HepG2 (cell line): ENCODE data around the gene TMEM182. TPM values are rescaled to one million over a fixed set of nuclear protein-coding genes. Genes with fewer than 3 reads are reported as not detected.
A peak's percentile ranks its signal among the peaks of the same experiment; 100 is the strongest.

ENCODE experiments used
- ATAC-seq: fragments of 200-7000 bp; cut with Tn5 transposase; 3 replicates; pipeline ENCODE4 v1.9.1; 2020; ENCODE audit warnings: mild to moderate bottlenecking, moderate library complexity
- BruUV-seq: library from RNA; stranded (reverse); fragments of 400-500 nt; replicated peaks from 2 replicates; lab custom pipeline; 2021; lab: Mats Ljungman, UMichigan
- CTCF ChIA-PET: fragments of 300-600 bp; formaldehyde crosslinking; extraction: SDS; loops from one replicate; lab custom pipeline; 2021; ENCODE audit warnings: low total read pairs, inconsistent platforms, low intra/inter-chr PET ratio; lab: Yijun Ruan, JAX
- POLR2A ChIA-PET: fragments of 350-600 bp; sonication (Branson Sonifier 250); formaldehyde crosslinking; loops from one replicate; lab custom pipeline; 2020; ENCODE audit warnings: antibody characterized with exemption, inconsistent platforms; lab: Yijun Ruan, JAX
- DNase-seq: peaks from one replicate; pipeline ENCODE4 v3.0.0-alpha.2; 2015; ENCODE audit warnings: low spot score
- FAIRE-seq: peaks from 3 replicates; lab custom pipeline; 2011; peaks lifted over from hg19 to GRCh38; lab: Jason Lieb, UNC
- H2AFZ ChIP-seq: one replicate; pipeline ENCODE4 v1.6.1; 2011; ENCODE audit warnings: low read length, inconsistent platforms
- H3K27ac ChIP-seq: fragments of 300-600 bp; 3 replicates; pipeline ENCODE4 v1.8.0; 2011; ENCODE audit warnings: mixed run types, mild to moderate bottlenecking, mixed read lengths, low read length, inconsistent platforms; ENCODE audit not compliant: insufficient read depth; ENCODE audit errors: extremely low read length
- H3K27me3 ChIP-seq, 2 experiments: fragments of 200-600 bp in 1 of 2; 2 replicates in 1 of 2; 3 replicates in 1 of 2; pipeline versions ENCODE4 v1.6.0 to v1.8.0; 2011; ENCODE audit warnings: low read length in 2 of 2, mild to moderate bottlenecking in 2 of 2, moderate library complexity in 2 of 2, inconsistent platforms in 1 of 2; ENCODE audit not compliant: insufficient read depth in 2 of 2, control insufficient read depth in 1 of 2
- H3K36me3 ChIP-seq, 2 experiments: fragments of 200-600 bp in 1 of 2; replicated peaks in 1 of 2; 2 replicates in 1 of 2; 3 replicates in 1 of 2; pipeline versions ENCODE4 v1.5.1 to v1.8.0; 2011; ENCODE audit warnings: low read length in 2 of 2, inconsistent platforms in 1 of 2; ENCODE audit not compliant: insufficient read depth in 2 of 2, control insufficient read depth in 1 of 2
- H3K4me1 ChIP-seq: 2 replicates; pipeline ENCODE4 v1.5.1; 2012; ENCODE audit warnings: low read length, inconsistent platforms; ENCODE audit not compliant: insufficient read depth
- H3K4me2 ChIP-seq: 2 replicates; pipeline ENCODE4 v1.6.0; 2011; ENCODE audit warnings: low read depth, low read length, inconsistent platforms
- H3K4me3 ChIP-seq, 3 experiments: fragments of 200-600 bp in 1 of 3; sonication (generic), shearing (Covaris generic) in 1 of 3; replicated peaks in 1 of 3; 2 replicates each; pipeline ENCODE4 v1.5.1; 2011 to 2016; ENCODE audit warnings: low read length in 3 of 3, inconsistent platforms in 2 of 3, low read depth in 2 of 3, mild to moderate bottlenecking in 2 of 3, control low read depth in 1 of 3, mixed read lengths in 1 of 3; ENCODE audit not compliant: insufficient read depth in 1 of 3
- H3K79me2 ChIP-seq: one replicate; pipeline ENCODE4 v1.6.1; 2011; ENCODE audit warnings: low read length, inconsistent platforms; ENCODE audit not compliant: insufficient read depth
- H3K9ac ChIP-seq: 2 replicates; pipeline ENCODE4 v1.6.0; 2011; ENCODE audit warnings: mild to moderate bottlenecking, low read depth, low read length, inconsistent platforms; ENCODE audit not compliant: insufficient read depth
- H3K9me3 ChIP-seq: 2 replicates; pipeline ENCODE4 v1.5.1; 2012; ENCODE audit warnings: mild to moderate bottlenecking, low read length
- H4K20me1 ChIP-seq: 2 replicates; pipeline ENCODE4 v1.6.0; 2011; ENCODE audit warnings: inconsistent platforms, mild to moderate bottlenecking, low read length, moderate library complexity; ENCODE audit not compliant: insufficient read depth
- ARID2 ChIP-seq: sonication (generic); formaldehyde crosslinking; IDR thresholded peaks from 2 replicates; pipeline ENCODE4 v1.8.1; 2022; ENCODE audit warnings: mild to moderate bottlenecking, missing genetic modification reagents, borderline replicate concordance
- FOXP4 ChIP-seq: sonication (generic); formaldehyde crosslinking; IDR thresholded peaks from 2 replicates; pipeline ENCODE4 v1.4.0; 2020; ENCODE audit warnings: missing genetic modification reagents
- PHF21A ChIP-seq: sonication (generic); formaldehyde crosslinking; IDR thresholded peaks from 2 replicates; pipeline ENCODE4 v1.5.0; 2020; ENCODE audit warnings: mild to moderate bottlenecking, missing genetic modification reagents
- STAT5B ChIP-seq: sonication (generic); formaldehyde crosslinking; IDR thresholded peaks from 2 replicates; pipeline ENCODE4 v1.4.0; 2020; ENCODE audit warnings: missing genetic modification reagents
- THRA ChIP-seq: sonication (generic); formaldehyde crosslinking; IDR thresholded peaks from 2 replicates; pipeline ENCODE4 v1.4.0; 2020; ENCODE audit warnings: missing genetic modification reagents, borderline replicate concordance
- THYN1 ChIP-seq: sonication (generic); formaldehyde crosslinking; IDR thresholded peaks from 2 replicates; pipeline ENCODE4 v1.8.1; 2023; ENCODE audit warnings: low read depth, mild to moderate bottlenecking, moderate library complexity, missing genetic modification reagents, borderline replicate concordance
- ZNF503 ChIP-seq: sonication (generic); formaldehyde crosslinking; IDR thresholded peaks from 2 replicates; pipeline ENCODE4 v1.4.0; 2020; ENCODE audit warnings: missing genetic modification reagents
- ZNF609 ChIP-seq: sonication (generic); formaldehyde crosslinking; IDR thresholded peaks from 2 replicates; pipeline ENCODE4 v1.4.0; 2020; ENCODE audit warnings: mild to moderate bottlenecking, missing genetic modification reagents, borderline replicate concordance
- WGBS: methylation state at CpG from one replicate; pipeline ENCODE4 v1.1.6; 2017; ENCODE audit warnings: low lambda C conversion rate; 5-methylcytosine and 5-hydroxymethylcytosine counted together
- in situ Hi-C: cut with HindIII; loops from 2 replicates; pipeline ENCODE4 v1.10.0; 2017; ENCODE audit warnings: low pct_unique_long_range_greater_than_20kb; ENCODE audit not compliant: extremely low pct_ligation_motif_present
- intact Hi-C: fragments of 100-400 bp; cut with micrococcal nuclease; formaldehyde crosslinking; loops from one replicate; pipeline ENCODE4 v1.10.0; 2022; ENCODE audit not compliant: unreplicated experiment
- polyA plus RNA-seq, 8 experiments: library from polyadenylated mRNA; depleted of rRNA in 3 of 8; stranded (reverse) in 7 of 8; unstranded in 1 of 8; fragments of >200 nt; fragmentation: Illumina TruSeq in 4 of 8; extraction: Trizol in 4 of 8; gene quantifications; 2 replicates each; pipeline versions ENCODE4 v1.2.1 to v1.2.3, GENCODE V29; 2011 to 2016; ENCODE audit warnings: low read depth in 4 of 8, missing spikeins in 1 of 8, mixed read lengths in 1 of 8; ENCODE audit not compliant: insufficient read depth in 1 of 8
- total RNA-seq, 5 experiments: library from RNA; depleted of rRNA; stranded (reverse); fragments of >200 nt; fragmentation: Illumina TruSeq; extraction: Trizol; gene quantifications; 2 replicates each; pipeline ENCODE4 v1.2.3, GENCODE V29; 2016; ENCODE audit warnings: low read depth in 1 of 5

The TMEM182 gene
- total and polyA plus RNA-seq, 2 of the 13 experiments (the other 11 are each of a cell fraction or from before 2014, with no cell fraction given) = 8.7 to 8.9 TPM

- TF ChIP-seq THRA (CRISPR knock-in tag) = peak; percentile 96
These were observed 26.3 kb upstream of the TMEM182 start (continued) for GRCh38 chr2:102735416-102736109.

GRCh38 chr2:102736110-102736409, 25.8 kb upstream of the TMEM182 start:
- peak; percentile 4 for FAIRE-seq
- DNase-seq = peak; percentile 29
- 0 out of 2 replicates have a peak, but pooled peaks cover 4% of the 10 kb centered on the region for H4K20me1 ChIP-seq
- in situ Hi-C loops = no loop called here
- 0% methylated on average over 6 of the region's 6 CpGs for WGBS
- peak overlapping the region; percentile 94 for H3K9ac ChIP-seq
- H3K27me3 ChIP-seq = peaks cover 0 to 3% of the 10 kb centered on the region in 2 experiments; a peak in 1 of 5 replicates
- peak overlapping the region; percentile 83 for H3K27ac ChIP-seq
- peak overlapping the region; percentile 95 to 99 (median 96) for H3K4me3 ChIP-seq
- peak overlapping the region; percentile 59 for H2AFZ ChIP-seq
- intact Hi-C loops = loop anchor here (1.0 kb wide), 1 partner anchor 120 kb away; no protein-coding TSS in a partner anchor
- peaks cover 3 to 9% of the 10 kb centered on the region in 2 experiments for H3K36me3 ChIP-seq
- POLR2A ChIA-PET = interaction anchor here (1.0 to 3.1 kb wide), 7 partner anchors 9 to 70 kb away, joined by 3 to 42 read pairs (median 7); no protein-coding TSS in a partner anchor
- no peaks in the 10 kb centered on the region for H3K9me3 ChIP-seq
- CTCF ChIA-PET = no interaction called here
- no TSS peak for BruUV-seq
- peaks cover 61% of the 10 kb centered on the region for H3K79me2 ChIP-seq
- peaks cover 40% of the 10 kb centered on the region for H3K4me1 ChIP-seq
- H3K4me2 ChIP-seq = peak overlapping the region; percentile 99
- peak; percentile 74 for ATAC-seq
- TF ChIP-seq STAT5B = no peak
- TF ChIP-seq ARID2 (CRISPR knock-in tag) = 0 out of 2 replicates have a peak, but pooled peaks have one; percentile 60
- TF ChIP-seq PHF21A (CRISPR knock-in tag) = peak; percentile 56; the same call in 1 of the 2 replicates
- 0 out of 2 replicates have a peak, but pooled peaks have one; percentile 38 for TF ChIP-seq ZNF609 (CRISPR knock-in tag)
- no peak for TF ChIP-seq THYN1 (CRISPR knock-in tag)
- no peak for TF ChIP-seq FOXP4 (CRISPR knock-in tag)
- TF ChIP-seq ZNF503 (CRISPR knock-in tag) = peak; percentile 44; the same call in 1 of the 2 replicates
